Activated CD4-positive, alpha-beta T cell treated with anti-CD3 and anti-CD28 coated beads, Interleukin-2, Interleukin-6, amounts not matched to agents 100 ng/mL and 50 ng/mL, durations not matched to agents 16 hours and 8 hours (primary cell): ENCODE results near the gene ANKZF1.

Experiments used
- DNase-seq: peaks from one replicate; pipeline ENCODE4 v3.0.0-alpha.2; 2020

Gene ANKZF1

DNA sequence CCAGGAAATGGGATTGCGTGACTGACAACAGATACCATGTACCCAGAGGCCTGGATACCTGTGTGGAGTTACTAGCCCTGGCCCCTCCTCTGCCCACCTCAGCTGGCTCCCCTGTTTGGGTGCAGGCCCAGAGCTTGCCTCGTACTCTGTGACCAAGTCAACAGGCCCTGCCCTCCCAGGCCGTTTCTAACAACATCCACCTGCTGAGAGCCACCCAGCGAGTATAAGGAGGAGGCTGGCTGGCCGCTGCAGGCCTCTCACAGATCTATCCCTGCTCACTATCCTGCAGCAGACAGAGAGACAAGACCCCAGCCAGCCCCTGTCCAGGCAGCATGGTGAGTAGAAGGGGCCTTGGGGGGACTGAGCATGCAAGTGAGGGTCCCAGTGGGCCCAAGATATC lies 36.6 kb downstream of the ANKZF1 start:
- no peak for DNase-seq

- DNase-seq: no peak
These were observed 37.3 kb downstream of the ANKZF1 start for GRCh38 chr2:219266886-219267285.

DNA sequence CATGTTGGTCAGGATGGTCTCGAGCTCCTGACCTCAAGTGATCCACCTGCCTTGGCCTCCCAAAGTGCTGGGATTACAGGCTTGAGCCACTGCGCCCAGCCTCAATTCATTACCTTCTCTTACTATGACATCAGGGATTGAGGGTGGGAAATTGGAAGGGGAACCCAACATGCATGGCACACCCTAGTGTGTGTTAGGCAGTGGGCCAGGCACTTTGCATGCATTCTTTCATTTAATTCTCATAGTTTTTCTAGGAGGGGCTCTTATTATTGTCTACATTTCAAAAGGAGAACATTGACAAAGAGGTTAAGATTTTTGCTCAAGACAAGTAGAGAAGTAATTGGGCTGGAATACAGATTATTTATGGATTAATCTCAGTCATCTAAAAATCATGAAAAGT lies 38.7 kb downstream of the ANKZF1 start:
- no peak for DNase-seq

- DNase-seq: no peak
These were observed 39.9 kb downstream of the ANKZF1 start for GRCh38 chr2:219269362-219270054.

- no peak for DNase-seq
These were observed 40.4 kb downstream of the ANKZF1 start for GRCh38 chr2:219270055-219270372.

DNA sequence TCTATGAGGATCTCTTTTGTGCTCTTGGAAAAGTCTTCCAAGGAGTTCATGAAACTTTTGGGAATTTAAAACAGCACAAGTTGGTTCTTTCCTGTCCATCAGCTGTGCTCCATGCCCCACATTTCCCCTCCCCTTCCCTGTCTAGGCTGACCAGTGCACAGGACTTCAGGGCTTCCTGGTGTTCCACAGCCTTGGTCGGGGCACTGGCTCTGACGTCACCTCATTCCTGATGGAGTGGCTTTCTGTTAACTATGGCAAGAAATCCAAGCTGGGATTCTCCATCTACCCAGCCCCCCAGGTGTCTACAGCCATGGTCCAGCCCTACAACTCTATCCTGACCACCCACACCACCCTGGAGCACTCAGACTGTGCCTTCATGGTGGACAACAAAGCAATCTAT lies 41.4 kb downstream of the ANKZF1 start:
- DNase-seq: no peak

- DNase-seq: no peak
These were observed 42.8 kb downstream of the ANKZF1 start for GRCh38 chr2:219272356-219272755.

GRCh38 chr2:219272995-219273394 lies 43.4 kb downstream of the ANKZF1 start:
- no peak for DNase-seq

DNA sequence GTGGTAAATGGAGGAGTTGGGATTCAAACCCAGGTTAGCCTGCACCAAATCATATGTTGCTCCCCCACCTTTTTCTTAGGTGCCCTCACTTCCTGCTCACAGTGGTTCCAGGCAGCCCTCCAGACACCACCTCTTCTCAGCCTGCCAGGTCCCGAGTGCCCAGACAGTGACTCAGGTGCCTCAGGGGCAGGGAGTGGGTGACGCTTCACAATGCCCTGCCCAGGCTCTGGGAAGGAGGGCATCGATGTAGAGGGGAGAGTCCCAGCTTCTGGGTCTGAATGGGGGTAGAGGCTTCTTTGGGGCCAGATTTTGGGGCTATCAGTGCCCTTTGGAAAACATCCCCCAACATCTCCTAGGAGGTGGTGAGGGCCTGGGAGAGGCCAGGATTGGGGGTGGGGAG lies 44.3 kb downstream of the ANKZF1 start:
- no peak for DNase-seq

DNA sequence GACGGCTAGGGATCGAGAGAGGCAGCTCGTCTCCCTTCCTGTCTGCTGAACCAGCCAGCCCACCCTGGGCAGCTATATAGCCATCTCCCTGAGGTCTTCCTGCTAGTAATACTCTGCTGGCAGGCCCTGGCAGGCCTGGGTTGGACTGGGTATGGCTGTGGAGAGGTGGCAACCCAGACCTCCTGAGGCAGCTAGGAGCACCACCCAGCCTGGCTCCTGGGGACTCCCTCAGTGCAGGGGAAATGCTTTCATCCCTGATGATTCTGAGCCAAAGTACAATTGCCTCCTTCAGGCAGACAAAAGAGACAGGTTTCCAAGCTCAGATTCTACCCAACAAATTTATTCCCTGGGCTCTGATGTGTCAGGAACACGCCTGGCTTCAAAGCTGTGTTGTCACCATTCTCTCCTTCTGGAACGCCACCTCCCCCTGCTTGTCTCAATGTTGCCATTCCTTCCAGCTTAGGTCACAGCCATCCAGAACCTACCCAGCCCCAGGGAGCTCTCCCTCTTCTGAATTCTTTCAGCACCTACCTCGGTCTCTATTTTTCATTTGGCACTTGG lies 44.8 kb downstream of the ANKZF1 start:
- no peak for DNase-seq

DNA sequence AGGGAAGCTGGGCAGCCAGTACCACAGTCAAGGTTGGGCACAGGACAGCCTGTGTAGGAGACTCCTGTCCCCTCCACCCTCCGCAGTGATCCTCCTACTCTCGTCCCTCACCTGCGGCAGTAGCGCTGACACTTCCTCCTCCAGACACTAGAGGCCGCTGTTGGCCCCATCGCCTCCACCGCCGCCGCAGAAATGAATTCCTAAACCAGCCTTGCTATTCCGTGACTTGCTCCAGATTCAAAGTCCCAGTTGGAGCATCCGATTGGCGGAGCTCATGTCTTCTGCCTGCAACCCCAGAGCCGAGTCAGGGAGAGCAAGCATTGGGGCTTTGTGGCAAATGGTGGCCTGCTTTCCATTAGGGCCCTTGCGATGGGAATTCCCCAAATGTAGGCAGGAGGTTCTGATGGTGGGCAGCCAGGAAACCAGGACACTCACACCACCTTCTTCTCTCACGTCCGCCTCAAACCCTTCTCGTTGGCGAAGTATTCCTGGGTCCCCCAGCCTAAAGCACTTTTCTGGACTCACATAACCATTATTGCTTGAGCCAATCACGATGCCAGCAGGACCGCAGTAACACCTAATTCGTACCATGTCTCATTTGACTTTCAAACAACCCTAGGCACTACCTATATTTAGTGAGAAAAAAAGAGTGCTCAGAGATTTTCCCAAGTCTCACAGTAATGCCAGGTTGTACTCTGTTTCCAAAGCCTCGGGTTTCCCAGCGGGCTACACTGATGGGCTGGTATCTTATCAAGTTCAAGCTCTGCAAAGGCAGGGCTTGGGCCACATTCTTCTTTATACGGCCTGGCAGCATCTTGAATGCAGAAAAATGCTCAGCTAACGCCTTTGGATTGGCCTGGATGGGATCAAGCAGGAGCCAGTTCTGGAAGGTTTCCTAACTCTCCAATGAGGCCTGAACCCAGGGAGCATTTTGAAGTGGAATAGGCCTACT lies 48.4 kb downstream of the ANKZF1 start:
- peak; percentile 83 for DNase-seq

DNA sequence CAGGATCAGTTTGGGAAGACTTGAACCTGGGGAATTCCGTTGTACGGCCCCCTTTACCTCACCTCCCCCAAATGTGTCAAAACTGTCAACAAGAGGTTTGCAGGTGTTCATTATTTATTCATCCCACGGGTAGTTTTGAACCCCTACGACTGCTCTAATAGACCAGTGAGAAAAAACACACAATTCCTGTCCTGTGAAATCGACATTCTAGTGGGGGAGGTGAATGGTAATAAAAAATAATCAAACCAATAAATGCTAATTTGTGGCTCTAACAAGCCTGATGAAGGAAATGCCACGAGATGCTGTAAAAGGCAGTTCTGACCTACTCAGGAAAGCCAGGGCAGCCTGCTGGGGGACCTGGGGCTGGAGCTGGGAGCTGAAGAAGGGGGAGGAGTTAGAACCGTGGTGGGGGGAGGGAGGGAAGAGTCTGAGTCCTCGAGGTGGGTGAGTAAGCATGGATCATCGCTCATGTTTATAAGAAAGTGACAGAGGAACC lies 49.1 kb downstream of the ANKZF1 start:
- no peak for DNase-seq

DNA sequence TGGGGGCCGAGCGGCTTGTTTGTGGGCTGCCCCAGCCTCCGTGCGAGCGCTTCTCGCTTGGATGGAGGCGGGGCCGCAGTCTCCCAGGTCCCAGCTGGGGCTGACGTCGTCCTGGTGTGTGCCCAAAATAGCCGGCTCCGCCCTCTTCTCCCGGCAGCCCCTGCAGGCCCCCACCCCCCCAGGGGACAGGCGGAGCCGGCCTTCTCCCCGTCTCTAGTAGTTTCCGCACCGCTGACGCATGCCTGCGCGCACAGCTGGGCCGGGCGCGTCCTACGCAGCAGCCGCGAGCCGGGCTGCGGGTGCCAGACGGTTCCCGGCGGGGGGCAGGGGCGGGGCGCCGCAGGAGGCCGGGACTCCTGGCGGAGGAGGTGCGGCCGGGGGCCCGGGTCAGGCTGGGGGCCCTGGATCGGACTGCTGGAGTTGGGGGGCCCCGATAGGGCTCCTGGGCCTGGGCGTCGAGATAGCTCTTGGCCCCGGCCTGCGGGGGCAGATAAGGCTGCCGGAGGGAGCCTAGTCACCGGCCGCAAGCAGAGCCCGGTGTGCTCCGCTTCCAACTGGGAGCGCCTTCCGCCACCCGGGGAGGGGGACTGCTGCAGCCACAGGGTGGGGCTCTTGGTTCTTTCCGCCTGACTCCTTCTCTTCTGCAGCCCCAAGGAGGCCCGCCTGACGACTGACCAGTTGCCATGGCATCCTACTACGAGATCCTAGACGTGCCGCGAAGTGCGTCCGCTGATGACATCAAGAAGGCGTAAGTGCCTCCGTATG lies 49.7 kb downstream of the ANKZF1 start, which contains the start of gene DNAJB2:
DNAJB2 (plus strand) TSS at position 216 of the 765 bp plus-strand sequence; CDS start at position 684, 468 bp downstream.
- peak; percentile 99 for DNase-seq

DNA sequence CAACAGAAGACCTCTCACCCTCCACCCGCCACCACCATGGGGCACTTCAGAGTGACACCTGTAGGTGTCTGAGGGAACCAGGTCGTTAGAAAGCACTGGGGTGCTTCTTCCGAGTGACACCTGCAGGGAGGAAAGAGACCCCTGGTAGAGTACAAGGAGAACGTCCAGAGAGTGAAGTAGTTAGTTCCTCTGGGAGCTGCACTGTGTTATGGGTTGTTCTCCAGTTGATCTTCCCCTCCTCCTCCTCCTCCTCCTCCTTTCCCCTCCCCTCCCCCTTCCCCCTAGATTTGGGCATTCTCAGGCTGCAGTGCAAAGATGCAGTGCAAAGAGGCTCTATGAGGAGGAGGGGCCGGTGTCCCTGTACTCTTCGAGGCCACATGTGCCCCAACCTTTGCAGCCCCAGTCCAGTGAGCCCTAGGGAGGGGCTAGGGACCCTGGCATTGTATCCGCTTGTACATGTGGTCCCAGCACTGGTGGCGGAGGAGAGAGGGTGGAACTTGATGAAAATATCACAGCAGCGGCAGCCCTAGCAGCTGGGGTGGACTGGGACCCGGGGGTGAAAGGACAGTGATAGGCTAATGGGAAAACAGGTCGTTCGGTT lies 50.4 kb downstream of the ANKZF1 start:
- DNase-seq: no peak

GRCh38 chr2:219280651-219281050 lies 51.0 kb downstream of the ANKZF1 start:
- no peak for DNase-seq

GRCh38 chr2:219281588-219281987 lies 52.0 kb downstream of the ANKZF1 start:
- no peak for DNase-seq

- no peak for DNase-seq
These were observed 52.8 kb downstream of the ANKZF1 start for GRCh38 chr2:219282375-219282774.

GRCh38 chr2:219282943-219283581 lies 53.5 kb downstream of the ANKZF1 start:
- no peak for DNase-seq

GRCh38 chr2:219284501-219285372 lies 55.1 kb downstream of the ANKZF1 start:
- no peak for DNase-seq

DNA sequence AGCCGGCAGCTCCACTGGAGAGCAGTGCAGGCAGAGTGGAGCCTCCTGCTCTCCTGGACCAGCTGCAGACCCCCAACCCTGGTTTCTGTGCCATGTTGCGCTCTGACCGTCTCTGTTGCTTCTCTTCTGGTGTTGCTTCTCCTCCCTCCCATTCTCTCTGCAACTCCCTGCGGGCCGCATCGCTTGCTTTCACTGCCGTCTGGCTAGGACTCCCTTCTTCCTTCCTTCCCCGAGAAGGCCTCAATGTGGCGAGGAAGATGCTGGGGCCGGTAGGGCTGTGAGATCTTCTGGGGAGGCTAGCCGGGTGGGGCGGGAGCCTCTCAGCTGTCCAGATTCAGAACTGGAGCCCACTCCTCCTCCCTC lies 55.7 kb downstream of the ANKZF1 start:
- no peak for DNase-seq

DNA sequence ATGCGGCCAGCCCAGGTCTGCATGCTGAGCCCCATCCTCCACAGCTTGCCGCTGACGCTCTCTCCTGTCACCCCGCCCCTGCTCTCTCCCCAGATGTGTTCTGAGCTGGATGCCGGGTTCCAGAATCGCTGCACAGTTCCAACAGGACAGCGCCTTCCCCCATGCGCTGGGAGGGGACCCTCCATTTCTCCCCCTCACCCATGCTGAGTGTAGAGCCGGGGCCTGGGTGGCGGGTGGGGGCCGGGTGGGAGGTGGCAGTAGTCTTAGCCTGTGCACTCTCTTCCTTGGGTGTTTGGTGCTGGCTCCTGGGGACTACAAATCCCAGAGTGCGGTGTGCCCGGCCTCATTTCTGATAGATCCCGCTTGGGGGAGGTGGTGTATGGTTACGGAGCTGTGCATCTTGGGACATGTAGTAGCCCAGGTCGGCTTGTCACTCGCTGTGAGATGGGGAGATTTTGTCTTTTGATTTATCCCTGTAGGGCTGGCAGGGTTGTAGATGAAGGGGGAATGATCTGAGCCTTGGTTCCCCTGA lies 56.4 kb downstream of the ANKZF1 start:
- DNase-seq: no peak
